IMR-90 (cell line): ENCODE data around the gene TAPT1. TPM values are rescaled to one million over a fixed set of nuclear protein-coding genes. Genes with fewer than 3 reads are reported as not detected.

Experiments used
- ATAC-seq: fragments of 200-7000 bp; cut with Tn5 transposase; 2 replicates; pipeline ENCODE4 v1.9.1; 2020; ENCODE audit warnings: low read depth, mild to moderate bottlenecking, moderate library complexity
- BruUV-seq: library from RNA; stranded (reverse); fragments of 400-500 nt; replicated peaks from 2 replicates; lab custom pipeline; 2021; lab: Mats Ljungman, UMichigan
- CTCF ChIA-PET: fragments of 300-600 bp; formaldehyde crosslinking; extraction: SDS; loops from one replicate; lab custom pipeline; 2021; ENCODE audit warnings: antibody characterized with exemption; lab: Yijun Ruan, JAX
- POLR2A ChIA-PET: fragments of 300-600 bp; sonication (Branson Sonifier 250); formaldehyde crosslinking; loops from one replicate; lab custom pipeline; 2022; ENCODE audit warnings: antibody characterized with exemption; ENCODE audit not compliant: unreplicated experiment; lab: Charles Lee
- DNase-seq: peaks from one replicate; pipeline ENCODE4 v3.0.0; 2013
- H2AFZ ChIP-seq: replicated peaks from 2 replicates; pipeline ENCODE3; 2013; ENCODE audit warnings: low read length, mild to moderate bottlenecking; ENCODE audit not compliant: poor library complexity
- H2AK5ac ChIP-seq: 2 replicates; pipeline ENCODE4 v1.6.1; 2013; ENCODE audit warnings: low read depth, low read length, inconsistent platforms
- H2AK9ac ChIP-seq: replicated peaks from 2 replicates; pipeline ENCODE3; 2013; ENCODE audit warnings: mild to moderate bottlenecking, low read depth, low read length, moderate library complexity; ENCODE audit not compliant: poor library complexity
- H2BK120ac ChIP-seq: 2 replicates; pipeline ENCODE4 v1.6.1; 2013; ENCODE audit warnings: low read depth, low read length, inconsistent platforms
- H2BK15ac ChIP-seq: 3 replicates; pipeline ENCODE4 v1.6.1; 2013; ENCODE audit warnings: low read depth, low read length, inconsistent platforms
- H2BK20ac ChIP-seq: 2 replicates; pipeline ENCODE4 v1.6.1; 2013; ENCODE audit warnings: low read depth, mild to moderate bottlenecking, inconsistent platforms, low read length, moderate library complexity
- H2BK5ac ChIP-seq: 2 replicates; pipeline ENCODE4 v1.6.1; 2013; ENCODE audit warnings: mild to moderate bottlenecking, low read depth, low read length, inconsistent platforms; ENCODE audit not compliant: poor library complexity, severe bottlenecking
- H3K14ac ChIP-seq: replicated peaks from 2 replicates; pipeline ENCODE4 v1.6.1; 2013; ENCODE audit warnings: low read depth, low read length, inconsistent platforms
- H3K18ac ChIP-seq: 2 replicates; pipeline ENCODE4 v1.6.1; 2013; ENCODE audit warnings: low read depth, low read length, control low read depth
- H3K23ac ChIP-seq: 2 replicates; pipeline ENCODE4 v1.6.1; 2013; ENCODE audit warnings: low read depth, low read length, inconsistent platforms
- H3K27ac ChIP-seq: 2 replicates; pipeline ENCODE4 v1.5.1; 2013; ENCODE audit warnings: mild to moderate bottlenecking, control low read depth, low read length; ENCODE audit not compliant: insufficient read depth
- H3K27me3 ChIP-seq: 2 replicates; pipeline ENCODE4 v1.6.1; 2013; ENCODE audit warnings: low read length; ENCODE audit not compliant: control insufficient read depth, insufficient read depth
- H3K36me3 ChIP-seq: 2 replicates; pipeline ENCODE4 v1.6.1; 2013; ENCODE audit warnings: low read length, mixed read lengths; ENCODE audit not compliant: control insufficient read depth, insufficient read depth
- H3K4ac ChIP-seq: 2 replicates; pipeline ENCODE4 v1.6.1; 2013; ENCODE audit warnings: low read depth, low read length, inconsistent platforms
- H3K4me1 ChIP-seq: 2 replicates; pipeline ENCODE4 v1.6.1; 2013; ENCODE audit warnings: low read length, mixed read lengths; ENCODE audit not compliant: control insufficient read depth, insufficient read depth
- H3K4me2 ChIP-seq: 2 replicates; pipeline ENCODE4 v1.6.1; 2013; ENCODE audit warnings: low read depth, mild to moderate bottlenecking, control low read depth, low read length, moderate library complexity
- H3K4me3 ChIP-seq: 2 replicates; pipeline ENCODE4 v1.5.1; 2013; ENCODE audit warnings: low read depth, mild to moderate bottlenecking, control low read depth, low read length, moderate library complexity; ENCODE audit not compliant: insufficient read depth
- H3K56ac ChIP-seq: 2 replicates; pipeline ENCODE4 v1.6.1; 2013; ENCODE audit warnings: low read length, inconsistent platforms; ENCODE audit not compliant: insufficient read depth; ENCODE audit errors: extremely low read depth
- H3K79me1 ChIP-seq, 2 experiments: 2 replicates each; pipeline ENCODE4 v1.6.1; 2013; ENCODE audit warnings: low read length in 2 of 2, inconsistent platforms in 1 of 2, low read depth in 1 of 2
- H3K9ac ChIP-seq: 2 replicates; pipeline ENCODE4 v1.6.1; 2013; ENCODE audit warnings: low read depth, low read length, control low read depth
- H3K9me1 ChIP-seq: 2 replicates; pipeline ENCODE4 v1.6.1; 2013; ENCODE audit warnings: low read length, inconsistent platforms; ENCODE audit not compliant: insufficient read depth
- H3K9me3 ChIP-seq: 2 replicates; pipeline ENCODE4 v1.6.1; 2013; ENCODE audit warnings: low read length; ENCODE audit not compliant: control insufficient read depth, insufficient read depth
- H4K20me1 ChIP-seq: 2 replicates; pipeline ENCODE4 v1.6.1; 2013; ENCODE audit warnings: low read length, inconsistent platforms; ENCODE audit not compliant: insufficient read depth
- H4K5ac ChIP-seq: 2 replicates; pipeline ENCODE4 v1.6.1; 2013; ENCODE audit warnings: mild to moderate bottlenecking, low read depth, low read length, control low read depth
- H4K8ac ChIP-seq, 2 experiments: 2 replicates each; pipeline ENCODE4 v1.6.1; 2013; ENCODE audit warnings: low read depth in 2 of 2, low read length in 2 of 2, control low read depth in 1 of 2, inconsistent platforms in 1 of 2
- H4K91ac ChIP-seq: 2 replicates; pipeline ENCODE4 v1.6.1; 2013; ENCODE audit warnings: low read depth, low read length, inconsistent platforms; ENCODE audit not compliant: insufficient read depth
- BHLHE40 ChIP-seq: fragments of 150-350 bp; IDR thresholded peaks from 2 replicates; pipeline ENCODE4 v1.6.1; 2016; ENCODE audit warnings: mild to moderate bottlenecking, low read depth, low read length
- CEBPB ChIP-seq: IDR thresholded peaks from 2 replicates; pipeline ENCODE4 v1.6.1; 2012; ENCODE audit warnings: low read depth, low read length, improper control_type of control experiment
- CHD1 ChIP-seq: IDR thresholded peaks from 2 replicates; pipeline ENCODE4 v1.6.1; 2012; ENCODE audit warnings: low read depth, low read length, improper control_type of control experiment
- CTCF ChIP-seq: conservative IDR thresholded peaks from 2 replicates; pipeline ENCODE4 v1.5.1; 2012; ENCODE audit warnings: mild to moderate bottlenecking, low read depth, low read length, improper control_type of control experiment
- ELK1 ChIP-seq: fragments of 150-350 bp; IDR thresholded peaks from 2 replicates; pipeline ENCODE4 v1.6.1; 2016; ENCODE audit warnings: low read depth, mild to moderate bottlenecking, low read length, moderate library complexity, borderline replicate concordance
- FOS ChIP-seq: fragments of 150-350 bp; IDR thresholded peaks from 2 replicates; pipeline ENCODE4 v1.6.1; 2016; ENCODE audit warnings: low read depth, low read length
- MAFK ChIP-seq: IDR thresholded peaks from 2 replicates; pipeline ENCODE4 v1.6.1; 2012; ENCODE audit warnings: low read depth, low read length, improper control_type of control experiment
- MAZ ChIP-seq: IDR thresholded peaks from 2 replicates; pipeline ENCODE4 v1.6.1; 2012; ENCODE audit warnings: low read depth, mild to moderate bottlenecking, low read length, improper control_type of control experiment, moderate library complexity, borderline replicate concordance
- MXI1 ChIP-seq: IDR thresholded peaks from 2 replicates; pipeline ENCODE4 v1.6.1; 2012; ENCODE audit warnings: low read depth, mild to moderate bottlenecking, low read length, moderate library complexity, borderline replicate concordance
- NFE2L2 ChIP-seq: fragments of 150-350 bp; IDR thresholded peaks from 2 replicates; pipeline ENCODE4 v1.6.1; 2016; ENCODE audit warnings: low read depth, mild to moderate bottlenecking, low read length
- POLR2A ChIP-seq: IDR thresholded peaks from 2 replicates; pipeline ENCODE4 v1.6.1; 2012; ENCODE audit warnings: mild to moderate bottlenecking, low read depth, low read length
- RCOR1 ChIP-seq: IDR thresholded peaks from 2 replicates; pipeline ENCODE4 v1.6.1; 2012; ENCODE audit warnings: mild to moderate bottlenecking, low read length, improper control_type of control experiment; ENCODE audit not compliant: insufficient replicate concordance
- RFX5 ChIP-seq: IDR thresholded peaks from 2 replicates; pipeline ENCODE4 v1.8.0; 2012; ENCODE audit warnings: low read depth, mild to moderate bottlenecking, low read length, moderate library complexity
- SMC3 ChIP-seq: fragments of 150-350 bp; IDR thresholded peaks from 2 replicates; pipeline ENCODE4 v1.6.1; 2016; ENCODE audit warnings: low read depth, mild to moderate bottlenecking, antibody characterized with exemption, low read length, moderate library complexity
- USF2 ChIP-seq: fragments of 150-350 bp; IDR thresholded peaks from 2 replicates; pipeline ENCODE4 v1.6.1; 2017; ENCODE audit warnings: mild to moderate bottlenecking, antibody characterized with exemption, low read length, low read depth
- WGBS, 2 experiments: methylation state at CpG; one replicate each; pipeline versions ENCODE4 v1.1.5 to v1.1.7; 2013; ENCODE audit warnings: missing lambda C conversion rate in 2 of 2; ENCODE audit not compliant: insufficient read length in 1 of 2; ENCODE audit errors: extremely low coverage in 2 of 2; 5-methylcytosine and 5-hydroxymethylcytosine counted together
- dilution Hi-C: fragments of 300-500 bp; cut with HindIII; formaldehyde crosslinking; loops from one replicate; pipeline ENCODE4 v1.14.3; 2018; ENCODE audit warnings: low sequenced_read_pairs; ENCODE audit not compliant: unreplicated experiment
- in situ Hi-C: fragments of 300-500 bp; cut with MboI; formaldehyde crosslinking; loops from 3 replicates; pipeline ENCODE4 v1.14.3; 2019; ENCODE audit warnings: low sequenced_read_pairs, inconsistent platforms, mixed read lengths
- intact Hi-C: fragments of 100-400 bp; cut with micrococcal nuclease; formaldehyde crosslinking; loops from 2 replicates; pipeline ENCODE4 v1.10.0; 2022
- polyA plus RNA-seq, 3 experiments: library from polyadenylated mRNA; depleted of rRNA; stranded (reverse); fragments of >200 nt; gene quantifications; 2 replicates each; pipeline ENCODE4 v1.2.3, GENCODE V29; 2012; ENCODE audit warnings: low replicate concordance in 1 of 3
- total RNA-seq: library from RNA; depleted of rRNA; stranded (reverse); fragments of >200 nt; gene quantifications from 2 replicates; pipeline ENCODE4 v1.2.3, GENCODE V29; 2012

Gene TAPT1
- total and polyA plus RNA-seq, 2 of the 4 experiments (the other 2 are of a cell fraction): 5.6 to 12.2 TPM

- Histone ChIP-seq H3K27ac (no peak overlapping the region), H4K91ac (no peak overlapping the region), H2AK5ac (no peak overlapping the region), H3K23ac (no peak overlapping the region), H3K14ac (no peak overlapping the region), H3K79me1 (no peaks in the 10 kb centered on the region), H3K4me3 (no peak overlapping the region), H3K56ac (no peak overlapping the region), H2AFZ (no peak overlapping the region), H3K18ac (no peak overlapping the region), H3K4me2 (no peak overlapping the region), H4K5ac (no peak overlapping the region), H2BK5ac (no peak overlapping the region), H4K20me1 (no peaks in the 10 kb centered on the region), H3K27me3 (peaks cover 19% of the 10 kb centered on the region), H3K36me3 (no peaks in the 10 kb centered on the region), H3K9me1 (no peaks in the 10 kb centered on the region; the same call in 1 of the 2 replicates), H3K4ac (no peak overlapping the region), H2BK120ac (no peak overlapping the region), H3K9me3 (peaks cover 2% of the 10 kb centered on the region; the same call in 1 of the 2 replicates), H3K4me1 (peaks cover 2% of the 10 kb centered on the region; the same call in 1 of the 2 replicates), H4K8ac (no peak overlapping the region), H2BK15ac (no peak overlapping the region), H3K9ac (no peak overlapping the region), H2BK20ac (no peak overlapping the region), H2AK9ac (no peak overlapping the region)
- ChIA-PET POLR2A (no interaction called here), CTCF (no interaction called here)
- dilution Hi-C loops (no loop called here), in situ Hi-C loops (no loop called here), intact Hi-C loops (no loop called here)
- no CpG with 5 or more reads among the region's 8 CpGs for WGBS, 2 experiments
- DNase-seq (no peak), ATAC-seq (no peak)
- BruUV-seq: no TSS peak
- TF ChIP-seq BHLHE40: no peak
- TF ChIP-seq FOS: no peak
- TF ChIP-seq SMC3: no peak
- no peak for TF ChIP-seq CHD1
- TF ChIP-seq ELK1: no peak
- TF ChIP-seq RCOR1: no peak
- no peak for TF ChIP-seq CTCF
- no peak for TF ChIP-seq MAZ
- TF ChIP-seq NFE2L2: no peak
- TF ChIP-seq POLR2A: no peak
- no peak for TF ChIP-seq USF2
- TF ChIP-seq CEBPB: no peak
- TF ChIP-seq RFX5: no peak
- TF ChIP-seq MXI1: no peak
- TF ChIP-seq MAFK: no peak
Observed at GRCh38 chr4:16139066-16139945, 87.0 kb downstream of the TAPT1 start.
